ENCODE measurements around the gene OPA1.

DNA sequence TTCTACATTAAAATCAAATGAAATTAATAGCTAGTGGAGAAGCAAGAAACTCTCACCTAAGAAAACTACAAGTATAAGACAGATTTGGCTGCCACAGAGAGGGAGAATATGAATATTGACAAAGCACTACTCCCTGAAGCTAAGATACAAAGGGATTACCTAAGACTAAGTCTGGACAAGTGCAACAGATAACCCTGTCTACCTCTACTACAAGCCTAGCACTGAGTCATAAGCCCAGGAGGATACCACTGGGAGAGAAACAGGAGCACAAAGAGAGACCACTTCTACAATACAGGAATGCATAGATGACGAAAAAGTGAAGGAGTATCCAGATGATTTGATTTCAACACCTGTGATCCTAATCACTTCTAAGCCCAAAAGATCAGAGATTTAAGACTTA is 48.7 kb upstream of the OPA1 start:
- TF ChIP-seq, protein P1, sequence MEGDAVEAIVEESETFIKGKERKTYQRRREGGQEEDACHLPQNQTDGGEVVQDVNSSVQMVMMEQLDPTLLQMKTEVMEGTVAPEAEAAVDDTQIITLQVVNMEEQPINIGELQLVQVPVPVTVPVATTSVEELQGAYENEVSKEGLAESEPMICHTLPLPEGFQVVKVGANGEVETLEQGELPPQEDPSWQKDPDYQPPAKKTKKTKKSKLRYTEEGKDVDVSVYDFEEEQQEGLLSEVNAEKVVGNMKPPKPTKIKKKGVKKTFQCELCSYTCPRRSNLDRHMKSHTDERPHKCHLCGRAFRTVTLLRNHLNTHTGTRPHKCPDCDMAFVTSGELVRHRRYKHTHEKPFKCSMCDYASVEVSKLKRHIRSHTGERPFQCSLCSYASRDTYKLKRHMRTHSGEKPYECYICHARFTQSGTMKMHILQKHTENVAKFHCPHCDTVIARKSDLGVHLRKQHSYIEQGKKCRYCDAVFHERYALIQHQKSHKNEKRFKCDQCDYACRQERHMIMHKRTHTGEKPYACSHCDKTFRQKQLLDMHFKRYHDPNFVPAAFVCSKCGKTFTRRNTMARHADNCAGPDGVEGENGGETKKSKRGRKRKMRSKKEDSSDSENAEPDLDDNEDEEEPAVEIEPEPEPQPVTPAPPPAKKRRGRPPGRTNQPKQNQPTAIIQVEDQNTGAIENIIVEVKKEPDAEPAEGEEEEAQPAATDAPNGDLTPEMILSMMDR (IDR thresholded peaks at IDR 0.05): no peak
- no peak for TF ChIP-seq POLR2A (IDR thresholded peaks at IDR 0.05)

All from uterus (tissue), 2 donors.